Body of pancreas (tissue), 4 donors: ENCODE results near the gene SMAGP.

Experiments used
- POLR2A ChIP-seq, 3 donors: fragments of 450-650 bp; IDR thresholded peaks; one replicate each; pipeline ENCODE4 v1.6.1; 2016; ENCODE audit warnings: antibody characterized with exemption in 3 of 3, mild to moderate bottlenecking in 2 of 3
- TF ChIP-seq, protein P1 (sequence below), 7 experiments: fragments of 450-650 bp in 4 of 7; fragments of 200-600 bp in 3 of 7; sonication (generic) in 3 of 7; IDR thresholded peaks; one replicate each; pipeline ENCODE4 v1.5.1; 2016 to 2019; ENCODE audit warnings: antibody characterized with exemption in 7 of 7

DNA sequence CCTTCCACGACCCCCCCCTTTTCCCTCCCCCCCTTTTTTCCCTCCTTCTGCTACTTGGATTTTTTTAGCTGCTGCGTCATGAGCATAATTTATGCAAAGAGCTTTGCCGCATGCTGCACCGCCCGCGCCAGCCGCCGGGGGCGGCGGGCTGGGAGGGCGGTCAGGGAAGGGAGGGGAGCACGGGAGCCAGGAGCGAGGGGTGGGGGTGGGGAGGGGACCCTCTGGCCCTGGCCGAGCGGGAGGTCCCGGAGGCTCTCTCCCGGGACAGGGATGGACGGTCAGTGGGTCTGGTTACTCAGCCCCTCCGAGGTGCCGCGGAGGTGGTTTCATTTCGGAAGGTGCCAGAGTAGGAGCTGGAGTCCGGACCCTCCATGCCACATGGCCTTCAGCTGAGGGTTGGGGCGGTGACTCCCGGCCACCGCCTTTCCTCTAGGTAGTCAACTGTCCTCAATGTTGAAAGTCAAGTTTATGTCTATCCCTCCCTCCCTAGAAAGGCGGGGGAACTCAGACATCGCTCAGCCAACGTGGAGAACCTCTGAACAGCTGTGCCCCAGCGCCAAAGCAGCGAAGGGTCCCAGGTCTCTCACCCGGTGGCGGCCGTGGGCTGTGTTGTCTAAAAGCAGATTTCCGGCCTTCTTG is 52.1 kb downstream of the SMAGP start, which contains the start of gene POU6F1:
- TF ChIP-seq, protein P1, sequence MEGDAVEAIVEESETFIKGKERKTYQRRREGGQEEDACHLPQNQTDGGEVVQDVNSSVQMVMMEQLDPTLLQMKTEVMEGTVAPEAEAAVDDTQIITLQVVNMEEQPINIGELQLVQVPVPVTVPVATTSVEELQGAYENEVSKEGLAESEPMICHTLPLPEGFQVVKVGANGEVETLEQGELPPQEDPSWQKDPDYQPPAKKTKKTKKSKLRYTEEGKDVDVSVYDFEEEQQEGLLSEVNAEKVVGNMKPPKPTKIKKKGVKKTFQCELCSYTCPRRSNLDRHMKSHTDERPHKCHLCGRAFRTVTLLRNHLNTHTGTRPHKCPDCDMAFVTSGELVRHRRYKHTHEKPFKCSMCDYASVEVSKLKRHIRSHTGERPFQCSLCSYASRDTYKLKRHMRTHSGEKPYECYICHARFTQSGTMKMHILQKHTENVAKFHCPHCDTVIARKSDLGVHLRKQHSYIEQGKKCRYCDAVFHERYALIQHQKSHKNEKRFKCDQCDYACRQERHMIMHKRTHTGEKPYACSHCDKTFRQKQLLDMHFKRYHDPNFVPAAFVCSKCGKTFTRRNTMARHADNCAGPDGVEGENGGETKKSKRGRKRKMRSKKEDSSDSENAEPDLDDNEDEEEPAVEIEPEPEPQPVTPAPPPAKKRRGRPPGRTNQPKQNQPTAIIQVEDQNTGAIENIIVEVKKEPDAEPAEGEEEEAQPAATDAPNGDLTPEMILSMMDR (IDR thresholded peaks at IDR 0.05): peak; percentile 54 to 82 (median 72)
- TF ChIP-seq POLR2A (IDR thresholded peaks at IDR 0.05): peak; percentile 30 to 71 (median 61)
